IMR-90 (cell line): ENCODE results near the gene ILK. TPM values are rescaled to one million over a fixed set of nuclear protein-coding genes. Genes with fewer than 3 reads are reported as not detected.

ENCODE experiments used
- ATAC-seq: fragments of 200-7000 bp; cut with Tn5 transposase; 2 replicates; pipeline ENCODE4 v1.9.1; 2020; ENCODE audit warnings: low read depth, mild to moderate bottlenecking, moderate library complexity
- BruUV-seq: library from RNA; stranded (reverse); fragments of 400-500 nt; replicated peaks from 2 replicates; lab custom pipeline; 2021; lab: Mats Ljungman, UMichigan
- CTCF ChIA-PET: fragments of 300-600 bp; formaldehyde crosslinking; extraction: SDS; loops from one replicate; lab custom pipeline; 2021; ENCODE audit warnings: antibody characterized with exemption; lab: Yijun Ruan, JAX
- POLR2A ChIA-PET: fragments of 300-600 bp; sonication (Branson Sonifier 250); formaldehyde crosslinking; loops from one replicate; lab custom pipeline; 2022; ENCODE audit warnings: antibody characterized with exemption; ENCODE audit not compliant: unreplicated experiment; lab: Charles Lee
- DNase-seq: peaks from one replicate; pipeline ENCODE4 v3.0.0; 2013
- H2AFZ ChIP-seq: replicated peaks from 2 replicates; pipeline ENCODE3; 2013; ENCODE audit warnings: low read length, mild to moderate bottlenecking; ENCODE audit not compliant: poor library complexity
- H2AK5ac ChIP-seq: 2 replicates; pipeline ENCODE4 v1.6.1; 2013; ENCODE audit warnings: low read depth, low read length, inconsistent platforms
- H2AK9ac ChIP-seq: replicated peaks from 2 replicates; pipeline ENCODE3; 2013; ENCODE audit warnings: mild to moderate bottlenecking, low read depth, low read length, moderate library complexity; ENCODE audit not compliant: poor library complexity
- H2BK120ac ChIP-seq: 2 replicates; pipeline ENCODE4 v1.6.1; 2013; ENCODE audit warnings: low read depth, low read length, inconsistent platforms
- H2BK15ac ChIP-seq: 3 replicates; pipeline ENCODE4 v1.6.1; 2013; ENCODE audit warnings: low read depth, low read length, inconsistent platforms
- H2BK20ac ChIP-seq: 2 replicates; pipeline ENCODE4 v1.6.1; 2013; ENCODE audit warnings: low read depth, mild to moderate bottlenecking, inconsistent platforms, low read length, moderate library complexity
- H2BK5ac ChIP-seq: 2 replicates; pipeline ENCODE4 v1.6.1; 2013; ENCODE audit warnings: mild to moderate bottlenecking, low read depth, low read length, inconsistent platforms; ENCODE audit not compliant: poor library complexity, severe bottlenecking
- H3K14ac ChIP-seq: replicated peaks from 2 replicates; pipeline ENCODE4 v1.6.1; 2013; ENCODE audit warnings: low read depth, low read length, inconsistent platforms
- H3K18ac ChIP-seq: 2 replicates; pipeline ENCODE4 v1.6.1; 2013; ENCODE audit warnings: low read depth, low read length, control low read depth
- H3K23ac ChIP-seq: 2 replicates; pipeline ENCODE4 v1.6.1; 2013; ENCODE audit warnings: low read depth, low read length, inconsistent platforms
- H3K27ac ChIP-seq: 2 replicates; pipeline ENCODE4 v1.5.1; 2013; ENCODE audit warnings: mild to moderate bottlenecking, control low read depth, low read length; ENCODE audit not compliant: insufficient read depth
- H3K27me3 ChIP-seq: 2 replicates; pipeline ENCODE4 v1.6.1; 2013; ENCODE audit warnings: low read length; ENCODE audit not compliant: control insufficient read depth, insufficient read depth
- H3K36me3 ChIP-seq: 2 replicates; pipeline ENCODE4 v1.6.1; 2013; ENCODE audit warnings: low read length, mixed read lengths; ENCODE audit not compliant: control insufficient read depth, insufficient read depth
- H3K4ac ChIP-seq: 2 replicates; pipeline ENCODE4 v1.6.1; 2013; ENCODE audit warnings: low read depth, low read length, inconsistent platforms
- H3K4me1 ChIP-seq: 2 replicates; pipeline ENCODE4 v1.6.1; 2013; ENCODE audit warnings: low read length, mixed read lengths; ENCODE audit not compliant: control insufficient read depth, insufficient read depth
- H3K4me2 ChIP-seq: 2 replicates; pipeline ENCODE4 v1.6.1; 2013; ENCODE audit warnings: low read depth, mild to moderate bottlenecking, control low read depth, low read length, moderate library complexity
- H3K4me3 ChIP-seq: 2 replicates; pipeline ENCODE4 v1.5.1; 2013; ENCODE audit warnings: low read depth, mild to moderate bottlenecking, control low read depth, low read length, moderate library complexity; ENCODE audit not compliant: insufficient read depth
- H3K56ac ChIP-seq: 2 replicates; pipeline ENCODE4 v1.6.1; 2013; ENCODE audit warnings: low read length, inconsistent platforms; ENCODE audit not compliant: insufficient read depth; ENCODE audit errors: extremely low read depth
- H3K79me1 ChIP-seq, 2 experiments: 2 replicates each; pipeline ENCODE4 v1.6.1; 2013; ENCODE audit warnings: low read length in 2 of 2, inconsistent platforms in 1 of 2, low read depth in 1 of 2
- H3K9ac ChIP-seq: 2 replicates; pipeline ENCODE4 v1.6.1; 2013; ENCODE audit warnings: low read depth, low read length, control low read depth
- H3K9me1 ChIP-seq: 2 replicates; pipeline ENCODE4 v1.6.1; 2013; ENCODE audit warnings: low read length, inconsistent platforms; ENCODE audit not compliant: insufficient read depth
- H3K9me3 ChIP-seq: 2 replicates; pipeline ENCODE4 v1.6.1; 2013; ENCODE audit warnings: low read length; ENCODE audit not compliant: control insufficient read depth, insufficient read depth
- H4K20me1 ChIP-seq: 2 replicates; pipeline ENCODE4 v1.6.1; 2013; ENCODE audit warnings: low read length, inconsistent platforms; ENCODE audit not compliant: insufficient read depth
- H4K5ac ChIP-seq: 2 replicates; pipeline ENCODE4 v1.6.1; 2013; ENCODE audit warnings: mild to moderate bottlenecking, low read depth, low read length, control low read depth
- H4K8ac ChIP-seq, 2 experiments: 2 replicates each; pipeline ENCODE4 v1.6.1; 2013; ENCODE audit warnings: low read depth in 2 of 2, low read length in 2 of 2, control low read depth in 1 of 2, inconsistent platforms in 1 of 2
- H4K91ac ChIP-seq: 2 replicates; pipeline ENCODE4 v1.6.1; 2013; ENCODE audit warnings: low read depth, low read length, inconsistent platforms; ENCODE audit not compliant: insufficient read depth
- BHLHE40 ChIP-seq: fragments of 150-350 bp; IDR thresholded peaks from 2 replicates; pipeline ENCODE4 v1.6.1; 2016; ENCODE audit warnings: mild to moderate bottlenecking, low read depth, low read length
- CEBPB ChIP-seq: IDR thresholded peaks from 2 replicates; pipeline ENCODE4 v1.6.1; 2012; ENCODE audit warnings: low read depth, low read length, improper control_type of control experiment
- CHD1 ChIP-seq: IDR thresholded peaks from 2 replicates; pipeline ENCODE4 v1.6.1; 2012; ENCODE audit warnings: low read depth, low read length, improper control_type of control experiment
- FOS ChIP-seq: fragments of 150-350 bp; IDR thresholded peaks from 2 replicates; pipeline ENCODE4 v1.6.1; 2016; ENCODE audit warnings: low read depth, low read length
- MAFK ChIP-seq: IDR thresholded peaks from 2 replicates; pipeline ENCODE4 v1.6.1; 2012; ENCODE audit warnings: low read depth, low read length, improper control_type of control experiment
- MAZ ChIP-seq: IDR thresholded peaks from 2 replicates; pipeline ENCODE4 v1.6.1; 2012; ENCODE audit warnings: low read depth, mild to moderate bottlenecking, low read length, improper control_type of control experiment, moderate library complexity, borderline replicate concordance
- MXI1 ChIP-seq: IDR thresholded peaks from 2 replicates; pipeline ENCODE4 v1.6.1; 2012; ENCODE audit warnings: low read depth, mild to moderate bottlenecking, low read length, moderate library complexity, borderline replicate concordance
- NFE2L2 ChIP-seq: fragments of 150-350 bp; IDR thresholded peaks from 2 replicates; pipeline ENCODE4 v1.6.1; 2016; ENCODE audit warnings: low read depth, mild to moderate bottlenecking, low read length
- POLR2A ChIP-seq: IDR thresholded peaks from 2 replicates; pipeline ENCODE4 v1.6.1; 2012; ENCODE audit warnings: mild to moderate bottlenecking, low read depth, low read length
- RAD21 ChIP-seq: IDR thresholded peaks from 2 replicates; pipeline ENCODE4 v1.6.1; 2012; ENCODE audit warnings: low read length, improper control_type of control experiment
- RCOR1 ChIP-seq: IDR thresholded peaks from 2 replicates; pipeline ENCODE4 v1.6.1; 2012; ENCODE audit warnings: mild to moderate bottlenecking, low read length, improper control_type of control experiment; ENCODE audit not compliant: insufficient replicate concordance
- RFX5 ChIP-seq: IDR thresholded peaks from 2 replicates; pipeline ENCODE4 v1.8.0; 2012; ENCODE audit warnings: low read depth, mild to moderate bottlenecking, low read length, moderate library complexity
- SMC3 ChIP-seq: fragments of 150-350 bp; IDR thresholded peaks from 2 replicates; pipeline ENCODE4 v1.6.1; 2016; ENCODE audit warnings: low read depth, mild to moderate bottlenecking, antibody characterized with exemption, low read length, moderate library complexity
- WGBS, 2 experiments: methylation state at CpG; one replicate each; pipeline versions ENCODE4 v1.1.5 to v1.1.7; 2013; ENCODE audit warnings: missing lambda C conversion rate in 2 of 2; ENCODE audit not compliant: insufficient read length in 1 of 2; ENCODE audit errors: extremely low coverage in 2 of 2; 5-methylcytosine and 5-hydroxymethylcytosine counted together
- dilution Hi-C: fragments of 300-500 bp; cut with HindIII; formaldehyde crosslinking; loops from one replicate; pipeline ENCODE4 v1.14.3; 2018; ENCODE audit warnings: low sequenced_read_pairs; ENCODE audit not compliant: unreplicated experiment
- in situ Hi-C: fragments of 300-500 bp; cut with MboI; formaldehyde crosslinking; loops from 3 replicates; pipeline ENCODE4 v1.14.3; 2019; ENCODE audit warnings: low sequenced_read_pairs, inconsistent platforms, mixed read lengths
- intact Hi-C: fragments of 100-400 bp; cut with micrococcal nuclease; formaldehyde crosslinking; loops from 2 replicates; pipeline ENCODE4 v1.10.0; 2022
- polyA plus RNA-seq, 3 experiments: library from polyadenylated mRNA; depleted of rRNA; stranded (reverse); fragments of >200 nt; gene quantifications; 2 replicates each; pipeline ENCODE4 v1.2.3, GENCODE V29; 2012; ENCODE audit warnings: low replicate concordance in 1 of 3
- total RNA-seq: library from RNA; depleted of rRNA; stranded (reverse); fragments of >200 nt; gene quantifications from 2 replicates; pipeline ENCODE4 v1.2.3, GENCODE V29; 2012
- TF ChIP-seq, protein P1 (sequence below): fragments of 150-350 bp; IDR thresholded peaks from 2 replicates; pipeline ENCODE4 v1.6.1; 2016; ENCODE audit warnings: low read depth, mild to moderate bottlenecking, low read length, moderate library complexity, borderline replicate concordance
- TF ChIP-seq, protein P2 (sequence below): fragments of 150-350 bp; IDR thresholded peaks from 2 replicates; pipeline ENCODE4 v1.6.1; 2017; ENCODE audit warnings: mild to moderate bottlenecking, antibody characterized with exemption, low read length, low read depth
- TF ChIP-seq, protein P3 (sequence below): conservative IDR thresholded peaks from 2 replicates; pipeline ENCODE4 v1.5.1; 2012; ENCODE audit warnings: mild to moderate bottlenecking, low read depth, low read length, improper control_type of control experiment

ILK gene
- total and polyA plus RNA-seq, 2 of the 4 experiments (the other 2 are of a cell fraction), result 339 to 389 TPM

DNA sequence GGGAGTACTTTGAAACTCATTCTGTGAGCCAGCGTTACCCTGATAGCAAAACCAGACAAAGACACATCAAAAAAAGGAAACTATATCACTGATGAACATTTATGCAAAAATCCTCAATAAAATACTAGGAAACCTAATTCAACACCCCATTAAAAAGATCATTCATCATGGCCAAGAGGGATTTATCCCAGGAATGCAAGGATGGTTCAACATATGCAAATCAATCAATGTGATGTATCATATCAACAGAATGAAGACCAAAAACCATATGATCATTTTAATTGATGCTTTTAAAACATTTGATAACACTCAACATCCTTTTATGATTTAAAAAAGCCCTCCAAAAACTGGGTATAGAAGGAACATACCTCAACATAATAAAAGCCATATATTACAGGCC, 20.0 kb upstream of the ILK start:
- no CpG with 5 or more reads among the region's 1 CpG for WGBS, 2 experiments
- no peak overlapping the region for H4K8ac ChIP-seq
- no peak overlapping the region for H2AK9ac ChIP-seq
- H3K9me3 ChIP-seq, result peaks cover 2% of the 10 kb centered on the region; the same call in 1 of the 2 replicates
- no peak overlapping the region for H2AK5ac ChIP-seq
- H3K4ac ChIP-seq, result no peak overlapping the region
- H4K91ac ChIP-seq, result no peak overlapping the region
- no peak overlapping the region for H3K23ac ChIP-seq
- TF ChIP-seq RFX5 (no peak), POLR2A (no peak), CEBPB (no peak), SMC3 (no peak), RAD21 (no peak), NFE2L2 (no peak), MXI1 (no peak), BHLHE40 (no peak), MAFK (no peak), FOS (no peak), RCOR1 (no peak), CHD1 (no peak), MAZ (no peak)
- TF ChIP-seq, protein P1, sequence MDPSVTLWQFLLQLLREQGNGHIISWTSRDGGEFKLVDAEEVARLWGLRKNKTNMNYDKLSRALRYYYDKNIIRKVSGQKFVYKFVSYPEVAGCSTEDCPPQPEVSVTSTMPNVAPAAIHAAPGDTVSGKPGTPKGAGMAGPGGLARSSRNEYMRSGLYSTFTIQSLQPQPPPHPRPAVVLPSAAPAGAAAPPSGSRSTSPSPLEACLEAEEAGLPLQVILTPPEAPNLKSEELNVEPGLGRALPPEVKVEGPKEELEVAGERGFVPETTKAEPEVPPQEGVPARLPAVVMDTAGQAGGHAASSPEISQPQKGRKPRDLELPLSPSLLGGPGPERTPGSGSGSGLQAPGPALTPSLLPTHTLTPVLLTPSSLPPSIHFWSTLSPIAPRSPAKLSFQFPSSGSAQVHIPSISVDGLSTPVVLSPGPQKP, result no peak
- TF ChIP-seq, protein P2, sequence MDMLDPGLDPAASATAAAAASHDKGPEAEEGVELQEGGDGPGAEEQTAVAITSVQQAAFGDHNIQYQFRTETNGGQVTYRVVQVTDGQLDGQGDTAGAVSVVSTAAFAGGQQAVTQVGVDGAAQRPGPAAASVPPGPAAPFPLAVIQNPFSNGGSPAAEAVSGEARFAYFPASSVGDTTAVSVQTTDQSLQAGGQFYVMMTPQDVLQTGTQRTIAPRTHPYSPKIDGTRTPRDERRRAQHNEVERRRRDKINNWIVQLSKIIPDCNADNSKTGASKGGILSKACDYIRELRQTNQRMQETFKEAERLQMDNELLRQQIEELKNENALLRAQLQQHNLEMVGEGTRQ, result no peak
- TF ChIP-seq, protein P3, sequence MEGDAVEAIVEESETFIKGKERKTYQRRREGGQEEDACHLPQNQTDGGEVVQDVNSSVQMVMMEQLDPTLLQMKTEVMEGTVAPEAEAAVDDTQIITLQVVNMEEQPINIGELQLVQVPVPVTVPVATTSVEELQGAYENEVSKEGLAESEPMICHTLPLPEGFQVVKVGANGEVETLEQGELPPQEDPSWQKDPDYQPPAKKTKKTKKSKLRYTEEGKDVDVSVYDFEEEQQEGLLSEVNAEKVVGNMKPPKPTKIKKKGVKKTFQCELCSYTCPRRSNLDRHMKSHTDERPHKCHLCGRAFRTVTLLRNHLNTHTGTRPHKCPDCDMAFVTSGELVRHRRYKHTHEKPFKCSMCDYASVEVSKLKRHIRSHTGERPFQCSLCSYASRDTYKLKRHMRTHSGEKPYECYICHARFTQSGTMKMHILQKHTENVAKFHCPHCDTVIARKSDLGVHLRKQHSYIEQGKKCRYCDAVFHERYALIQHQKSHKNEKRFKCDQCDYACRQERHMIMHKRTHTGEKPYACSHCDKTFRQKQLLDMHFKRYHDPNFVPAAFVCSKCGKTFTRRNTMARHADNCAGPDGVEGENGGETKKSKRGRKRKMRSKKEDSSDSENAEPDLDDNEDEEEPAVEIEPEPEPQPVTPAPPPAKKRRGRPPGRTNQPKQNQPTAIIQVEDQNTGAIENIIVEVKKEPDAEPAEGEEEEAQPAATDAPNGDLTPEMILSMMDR, result no peak
- no peak overlapping the region for H2AFZ ChIP-seq
- H3K14ac ChIP-seq, result no peak overlapping the region
- no TSS peak for BruUV-seq
- no peak overlapping the region for H3K9ac ChIP-seq
- no peaks in the 10 kb centered on the region for H3K4me1 ChIP-seq
- H3K4me3 ChIP-seq, result no peak overlapping the region
- H3K27me3 ChIP-seq, result no peaks in the 10 kb centered on the region
- dilution Hi-C loops, result no loop called here
- no peak overlapping the region for H2BK20ac ChIP-seq
- H3K18ac ChIP-seq, result no peak overlapping the region
- no peaks in the 10 kb centered on the region; the same call in 1 of the 2 replicates for H4K20me1 ChIP-seq
- intact Hi-C loops, result no loop called here
- DNase-seq, result no peak
- peaks cover 0 to 6% of the 10 kb centered on the region in 2 experiments; a peak in 2 of 4 replicates for H3K79me1 ChIP-seq
- H2BK5ac ChIP-seq, result no peak overlapping the region
- ChIA-PET POLR2A (no interaction called here), CTCF (no interaction called here)
- peaks cover 10% of the 10 kb centered on the region; the same call in 1 of the 2 replicates for H3K9me1 ChIP-seq
- H3K4me2 ChIP-seq, result no peak overlapping the region
- H4K5ac ChIP-seq, result no peak overlapping the region
- H3K36me3 ChIP-seq, result no peaks in the 10 kb centered on the region
- no peak overlapping the region for H3K27ac ChIP-seq
- no peak overlapping the region for H2BK15ac ChIP-seq
- no peak for ATAC-seq
- H2BK120ac ChIP-seq, result no peak overlapping the region
- H3K56ac ChIP-seq, result no peak overlapping the region
- in situ Hi-C loops, result no loop called here
